IPS-20b (cell line): ENCODE data around the gene ANXA3.

Experiments
- H3K27ac ChIP-seq: one replicate; pipeline ENCODE4 v1.5.1; 2013; ENCODE audit warnings: low read length
- H3K27me3 ChIP-seq: 2 replicates; pipeline ENCODE4 v1.6.1; 2013; ENCODE audit warnings: mild to moderate bottlenecking, low read length, inconsistent platforms; ENCODE audit not compliant: insufficient read depth
- H3K36me3 ChIP-seq: 2 replicates; pipeline ENCODE4 v1.6.1; 2013; ENCODE audit warnings: low read depth, mild to moderate bottlenecking, inconsistent platforms, low read length, moderate library complexity; ENCODE audit not compliant: insufficient read depth
- H3K4me1 ChIP-seq: 2 replicates; pipeline ENCODE4 v1.6.1; 2013; ENCODE audit warnings: mild to moderate bottlenecking, control low read depth, inconsistent platforms, low read length, moderate library complexity; ENCODE audit not compliant: insufficient read depth
- H3K4me3 ChIP-seq: 2 replicates; pipeline ENCODE4 v1.5.1; 2013; ENCODE audit warnings: mild to moderate bottlenecking, low read length, inconsistent platforms
- H3K9ac ChIP-seq: 2 replicates; pipeline ENCODE4 v1.6.1; 2013; ENCODE audit warnings: low read depth, mild to moderate bottlenecking, inconsistent platforms, low read length, moderate library complexity
- H3K9me3 ChIP-seq: 2 replicates; pipeline ENCODE4 v1.6.1; 2013; ENCODE audit warnings: mild to moderate bottlenecking, low read depth, low read length, inconsistent platforms; ENCODE audit not compliant: insufficient read depth

ANXA3 gene

GRCh38 chr4:78606035-78606434 is 54.5 kb downstream of the ANXA3 start:
- Histone ChIP-seq H3K27ac (no peak overlapping the region), H3K9ac (no peak overlapping the region), H3K4me1 (no peaks in the 10 kb centered on the region), H3K36me3 (peaks cover 16% of the 10 kb centered on the region; the same call in 1 of the 2 replicates), H3K9me3 (no peaks in the 10 kb centered on the region), H3K27me3 (no peaks in the 10 kb centered on the region), H3K4me3 (no peak overlapping the region)

DNA sequence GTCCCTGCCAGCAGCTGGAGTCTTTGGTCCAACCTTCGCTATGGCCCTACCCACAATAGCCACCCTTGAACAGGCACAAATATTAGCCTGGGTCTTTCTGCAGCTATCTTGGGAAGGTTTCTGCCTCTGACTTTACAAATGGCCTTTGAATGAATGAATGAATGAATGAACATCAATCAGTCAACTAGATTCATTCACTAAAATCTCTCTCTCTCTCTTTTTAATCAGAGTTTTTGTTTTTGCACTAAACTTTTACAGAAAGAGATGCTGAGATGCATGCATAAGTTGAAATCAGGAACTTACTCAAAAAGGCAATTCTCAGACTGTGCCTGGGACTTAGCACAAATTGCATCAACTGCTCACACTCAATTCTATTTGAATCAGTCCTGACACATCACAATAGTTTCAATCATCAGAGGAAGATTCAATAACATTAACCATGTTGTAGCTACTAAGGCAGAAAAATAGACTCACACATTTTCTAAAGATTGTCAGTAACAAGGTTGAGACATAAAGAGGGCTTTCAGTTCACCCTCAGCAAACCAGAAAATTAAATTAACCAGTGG is 55.0 kb downstream of the ANXA3 start:
- no peak overlapping the region for H3K27ac ChIP-seq
- H3K9me3 ChIP-seq: no peaks in the 10 kb centered on the region
- no peaks in the 10 kb centered on the region for H3K4me1 ChIP-seq
- H3K36me3 ChIP-seq: peaks cover 16% of the 10 kb centered on the region; the same call in 1 of the 2 replicates
- no peak overlapping the region for H3K9ac ChIP-seq
- no peaks in the 10 kb centered on the region for H3K27me3 ChIP-seq
- H3K4me3 ChIP-seq: no peak overlapping the region

- Histone ChIP-seq H3K36me3 (peaks cover 13% of the 10 kb centered on the region; the same call in 1 of the 2 replicates), H3K4me1 (no peaks in the 10 kb centered on the region), H3K9ac (no peak overlapping the region), H3K4me3 (no peak overlapping the region), H3K9me3 (no peaks in the 10 kb centered on the region), H3K27ac (no peak overlapping the region), H3K27me3 (no peaks in the 10 kb centered on the region)
Observed at GRCh38 chr4:78608684-78609083, 57.1 kb downstream of the ANXA3 start.

DNA sequence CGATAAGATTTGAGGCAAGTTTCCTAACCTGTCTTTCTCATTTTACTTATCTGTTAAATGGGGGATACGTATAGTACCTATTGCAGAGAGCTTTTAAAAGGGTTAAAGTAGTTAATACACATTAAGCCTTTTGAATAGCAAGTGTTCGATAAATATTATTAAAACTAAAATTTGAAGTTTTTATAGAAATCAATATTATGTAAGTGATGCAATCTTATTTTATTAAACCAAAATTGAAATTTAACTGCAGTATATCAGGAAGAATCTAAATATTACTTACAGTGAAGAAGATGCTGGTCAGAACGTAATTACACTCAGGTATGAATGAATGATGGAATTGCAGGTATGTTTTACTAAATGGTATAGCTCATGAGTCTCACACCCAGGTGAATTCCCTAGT is 58.0 kb downstream of the ANXA3 start:
- Histone ChIP-seq H3K27ac (no peak overlapping the region), H3K9me3 (no peaks in the 10 kb centered on the region), H3K4me1 (no peaks in the 10 kb centered on the region), H3K36me3 (peaks cover 9% of the 10 kb centered on the region; the same call in 1 of the 2 replicates), H3K9ac (no peak overlapping the region), H3K27me3 (no peaks in the 10 kb centered on the region), H3K4me3 (no peak overlapping the region)

- Histone ChIP-seq H3K27me3 (no peaks in the 10 kb centered on the region), H3K9me3 (no peaks in the 10 kb centered on the region), H3K4me1 (no peaks in the 10 kb centered on the region), H3K9ac (no peak overlapping the region), H3K27ac (no peak overlapping the region), H3K4me3 (no peak overlapping the region), H3K36me3 (0 out of 2 replicates have a peak, but pooled peaks cover 4% of the 10 kb centered on the region)
Observed at GRCh38 chr4:78610546-78611214, 59.1 kb downstream of the ANXA3 start.

DNA sequence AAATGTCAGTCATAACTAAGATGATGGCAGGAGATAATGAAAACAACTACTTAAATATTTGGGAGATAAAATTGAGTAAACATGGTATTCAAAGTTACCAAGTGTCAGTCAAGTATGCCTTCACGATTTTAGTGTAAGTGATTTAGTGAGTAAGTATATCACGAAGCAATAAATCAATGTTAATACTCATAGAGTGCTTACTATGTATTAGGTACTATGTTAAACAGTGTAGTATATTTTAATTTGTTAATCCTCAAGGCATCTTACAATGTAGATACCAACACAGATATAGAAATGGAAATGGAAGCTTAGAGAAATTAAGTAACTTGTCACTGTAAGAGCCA is 59.6 kb downstream of the ANXA3 start:
- Histone ChIP-seq H3K36me3 (0 out of 2 replicates have a peak, but pooled peaks cover 4% of the 10 kb centered on the region), H3K27me3 (no peaks in the 10 kb centered on the region), H3K4me3 (no peak overlapping the region), H3K9ac (no peak overlapping the region), H3K27ac (no peak overlapping the region), H3K9me3 (no peaks in the 10 kb centered on the region), H3K4me1 (no peaks in the 10 kb centered on the region)

- Histone ChIP-seq H3K9me3 (no peaks in the 10 kb centered on the region), H3K4me1 (no peaks in the 10 kb centered on the region), H3K4me3 (no peak overlapping the region), H3K9ac (no peak overlapping the region), H3K36me3 (0 out of 2 replicates have a peak, but pooled peaks cover 4% of the 10 kb centered on the region), H3K27ac (no peak overlapping the region), H3K27me3 (no peaks in the 10 kb centered on the region)
Observed at GRCh38 chr4:78612398-78613178, 61.0 kb downstream of the ANXA3 start.

GRCh38 chr4:78613522-78614321 is 62.2 kb downstream of the ANXA3 start:
- no peak overlapping the region for H3K27ac ChIP-seq
- H3K36me3 ChIP-seq: 0 out of 2 replicates have a peak, but pooled peaks cover 4% of the 10 kb centered on the region
- no peaks in the 10 kb centered on the region for H3K27me3 ChIP-seq
- no peaks in the 10 kb centered on the region for H3K4me1 ChIP-seq
- H3K9ac ChIP-seq: no peak overlapping the region
- H3K4me3 ChIP-seq: no peak overlapping the region
- no peaks in the 10 kb centered on the region for H3K9me3 ChIP-seq

DNA sequence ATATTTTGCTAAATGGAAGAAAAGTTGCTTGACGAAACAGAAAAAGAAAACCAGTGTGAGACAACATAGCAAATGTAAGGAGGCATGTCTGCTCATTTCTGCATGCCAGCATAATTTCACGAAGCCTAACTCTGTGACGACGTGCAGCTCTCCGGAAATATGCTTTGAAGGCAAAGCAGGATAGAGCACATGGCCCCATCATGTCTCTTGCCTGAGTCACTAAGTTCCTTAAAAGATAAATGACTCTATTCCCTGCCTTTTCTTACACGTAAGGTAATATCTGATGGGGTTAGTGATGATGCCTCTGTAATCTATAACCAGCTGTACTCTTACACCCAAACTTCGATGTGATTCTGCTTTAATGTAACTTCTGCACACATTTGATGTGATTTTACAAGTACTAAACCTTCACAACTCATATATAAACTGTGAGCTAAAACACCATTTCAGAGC is 64.5 kb downstream of the ANXA3 start:
- no peak overlapping the region for H3K9ac ChIP-seq
- no peaks in the 10 kb centered on the region for H3K36me3 ChIP-seq
- H3K27me3 ChIP-seq: no peaks in the 10 kb centered on the region
- H3K27ac ChIP-seq: no peak overlapping the region
- H3K4me1 ChIP-seq: no peaks in the 10 kb centered on the region
- H3K9me3 ChIP-seq: no peaks in the 10 kb centered on the region
- H3K4me3 ChIP-seq: no peak overlapping the region

- H3K4me1 ChIP-seq: no peaks in the 10 kb centered on the region
- no peaks in the 10 kb centered on the region for H3K27me3 ChIP-seq
- no peaks in the 10 kb centered on the region for H3K9me3 ChIP-seq
- no peaks in the 10 kb centered on the region for H3K36me3 ChIP-seq
- no peak overlapping the region for H3K4me3 ChIP-seq
- H3K9ac ChIP-seq: no peak overlapping the region
- no peak overlapping the region for H3K27ac ChIP-seq
Observed at GRCh38 chr4:78618436-78618835, 66.9 kb downstream of the ANXA3 start.

GRCh38 chr4:78621395-78621794 is 69.8 kb downstream of the ANXA3 start:
- H3K4me3 ChIP-seq: no peak overlapping the region
- H3K9ac ChIP-seq: no peak overlapping the region
- no peaks in the 10 kb centered on the region for H3K9me3 ChIP-seq
- H3K36me3 ChIP-seq: no peaks in the 10 kb centered on the region
- H3K27ac ChIP-seq: no peak overlapping the region
- H3K4me1 ChIP-seq: no peaks in the 10 kb centered on the region
- no peaks in the 10 kb centered on the region for H3K27me3 ChIP-seq
